Liver (tissue), 3 donors: ENCODE data around the gene ANO10.

Experiments used
- CTCF ChIP-seq: fragments of 150-350 bp; IDR thresholded peaks from 2 replicates; pipeline ENCODE4 v1.5.1; 2017; ENCODE audit warnings: improper control_type of control experiment, low read depth, low read length; ENCODE audit not compliant: missing input control
- EGR1 ChIP-seq, 2 donors: IDR thresholded peaks; 2 replicates each; pipeline ENCODE4 v1.6.1; 2016 to 2018; ENCODE audit warnings: antibody characterized with exemption in 2 of 2, low read depth in 2 of 2
- JUND ChIP-seq, 2 donors: IDR thresholded peaks; 2 replicates each; pipeline ENCODE4 v1.6.1; 2016; ENCODE audit warnings: antibody characterized with exemption in 2 of 2
- TF ChIP-seq, protein P1 (sequence below): IDR thresholded peaks from 2 replicates; pipeline ENCODE4 v1.6.1; 2016; ENCODE audit warnings: antibody characterized with exemption
- donor health status: healthy.
- donor health status: healthy.

- TF ChIP-seq CTCF (no peak), EGR1 (IDR thresholded peaks at IDR 0.05; ENCODE audit: low read depth in 2 of 2) (no peak), JUND (IDR thresholded peaks at IDR 0.05) (no peak)
- TF ChIP-seq, protein P1, sequence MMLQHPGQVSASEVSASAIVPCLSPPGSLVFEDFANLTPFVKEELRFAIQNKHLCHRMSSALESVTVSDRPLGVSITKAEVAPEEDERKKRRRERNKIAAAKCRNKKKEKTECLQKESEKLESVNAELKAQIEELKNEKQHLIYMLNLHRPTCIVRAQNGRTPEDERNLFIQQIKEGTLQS = no peak
These were observed 79.3 kb downstream of the ANO10 start for GRCh38 chr3:43542328-43543043.
